Right cardiac atrium (tissue), 5 donors: Measurements from ENCODE around the gene MAN2A2. TPM values are rescaled to one million over a fixed set of nuclear protein-coding genes. Genes with fewer than 3 reads are reported as not detected.
"Not testable (repeated sequence)": the region's sequence is repeated elsewhere in the genome, so short reads cannot be mapped to it uniquely, and the experiment has no call there.

Source experiments
- ATAC-seq, 2 donors: fragments of 200-7000 bp; cut with Tn5 transposase; one replicate each; pipeline versions ENCODE4 v1.8.0 to v1.9.1; 2020; ENCODE audit warnings: moderate library complexity in 2 of 2, mild to moderate bottlenecking in 1 of 2
- DNase-seq, 3 donors: peaks; one replicate each; pipeline ENCODE4 v3.0.0-alpha.2; 2020
- H3K27ac ChIP-seq: one replicate; pipeline ENCODE4 v1.5.1; 2013; ENCODE audit warnings: mild to moderate bottlenecking, low read length, control low read depth, moderate library complexity
- H3K27me3 ChIP-seq: one replicate; pipeline ENCODE4 v1.6.1; 2013; ENCODE audit not compliant: control insufficient read depth, insufficient read depth
- H3K4me1 ChIP-seq: one replicate; pipeline ENCODE4 v1.6.1; 2013; ENCODE audit warnings: low read length; ENCODE audit not compliant: control insufficient read depth, insufficient read depth
- H3K4me3 ChIP-seq: one replicate; pipeline ENCODE4 v1.5.1; 2013; ENCODE audit warnings: low read length, control low read depth
- H3K9me3 ChIP-seq: one replicate; pipeline ENCODE4 v1.6.1; 2013; ENCODE audit warnings: low read length; ENCODE audit not compliant: control insufficient read depth
- WGBS: extraction: QIAGEN DNeasy Blood & Tissue Kit; methylation state at CpG from one replicate; pipeline ENCODE4 v1.1.7; 2013; 5-methylcytosine and 5-hydroxymethylcytosine counted together
- intact Hi-C, 4 donors: fragments of 100-400 bp; cut with DNase I; formaldehyde crosslinking; loops; one replicate each; pipeline versions ENCODE4 v1.11.0 to v1.14.0; 2022 to 2023
- polyA plus RNA-seq: library from polyadenylated mRNA; stranded (reverse); fragments of 200-250 nt; gene quantifications from one replicate; pipeline ENCODE4 v1.2.3, GENCODE V29; 2013
- total RNA-seq, 4 donors: library from RNA; stranded (reverse); fragmentation: NEBNext Ultra II Directional; extraction: Animal tissue kit (Norgen Biotek cat#: 25700); gene quantifications; one replicate each; pipeline ENCODE4 v1.2.1, GENCODE V29; 2021
- donor health status: healthy with polysubstance abuse.
- donor health status: DM: no; HTN: yes; CAD: no.
- donor health status: DM: no; HTN: no; CAD: no.
- donor health status: DM: no; HTN: yes; CAD: no; lungs with severe emphysema.
- donor health status: DM: yes; HTN: yes; CAD: no.

The MAN2A2 gene
- total and polyA plus RNA-seq, 5 donors, result 41.6 to 118 (median 80.3) TPM

DNA sequence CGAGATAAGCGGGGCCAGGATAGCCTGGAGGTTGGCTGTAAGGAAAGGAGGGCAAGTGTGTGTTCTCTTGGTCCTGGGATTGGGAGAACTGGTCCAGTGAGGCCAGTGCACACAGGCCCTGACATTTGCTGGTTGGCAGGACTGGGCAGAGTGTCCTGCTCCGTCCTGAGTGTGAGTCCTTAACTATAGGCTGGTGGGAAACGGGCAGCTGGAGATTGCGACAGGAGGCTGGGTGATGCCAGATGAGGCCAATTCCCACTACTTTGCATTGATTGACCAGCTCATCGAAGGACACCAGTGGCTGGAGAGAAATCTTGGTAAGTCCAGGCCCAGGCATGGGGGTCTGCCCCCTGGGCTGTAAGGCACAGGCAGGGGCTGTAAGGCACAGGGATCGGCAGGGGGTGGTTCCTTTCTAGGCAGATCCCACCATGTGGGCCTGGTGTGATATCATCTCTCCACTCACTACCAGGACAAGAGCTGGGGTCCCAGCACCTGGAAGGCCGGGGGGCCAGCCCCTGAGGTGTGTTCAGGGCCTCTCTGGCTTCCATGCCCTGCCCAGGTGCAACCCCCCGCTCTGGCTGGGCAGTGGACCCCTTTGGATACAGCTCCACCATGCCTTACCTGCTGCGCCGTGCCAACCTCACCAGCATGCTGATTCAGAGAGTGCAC, 3.2 kb downstream of the MAN2A2 start:
- peak in 2 of 3 donors; percentile 57 for DNase-seq
- 99% methylated on average over 11 of the region's 11 CpGs for WGBS
- Histone ChIP-seq H3K27me3 (no peaks in the 10 kb centered on the region), H3K4me1 (peaks cover 13% of the 10 kb centered on the region), H3K4me3 (no peak overlapping the region), H3K27ac (no peak overlapping the region), H3K9me3 (no peaks in the 10 kb centered on the region)
- intact Hi-C loops, result no loop called here
- ATAC-seq, result no peak

DNA sequence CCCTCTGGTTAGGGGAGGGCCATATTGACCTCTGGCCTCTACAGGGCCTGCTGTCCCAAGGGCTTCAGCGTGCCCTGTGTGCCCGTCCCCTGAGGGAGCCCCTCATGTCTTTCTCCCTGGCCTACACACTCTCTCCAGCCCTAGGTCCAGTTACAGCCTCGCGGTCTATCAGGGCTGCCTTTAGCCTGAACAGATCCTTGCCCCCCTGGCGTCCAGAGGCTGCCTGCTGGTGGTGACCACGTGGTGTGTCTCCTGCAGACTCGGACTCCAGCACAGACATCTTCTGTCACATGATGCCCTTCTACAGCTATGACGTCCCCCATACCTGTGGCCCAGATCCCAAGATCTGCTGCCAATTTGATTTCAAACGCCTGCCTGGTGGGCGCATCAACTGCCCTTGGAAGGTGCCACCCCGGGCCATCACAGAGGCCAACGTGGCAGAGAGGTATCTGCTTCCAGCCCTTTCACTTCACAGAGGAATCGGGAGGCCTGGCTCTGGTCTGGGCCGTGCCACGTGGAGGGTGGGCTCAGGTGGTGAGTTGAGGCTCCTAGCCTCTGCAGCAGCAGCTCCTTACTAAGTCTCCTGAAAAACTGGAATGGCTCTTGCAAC, 4.1 kb downstream of the MAN2A2 start:
- Histone ChIP-seq H3K9me3 (no peaks in the 10 kb centered on the region), H3K27me3 (no peaks in the 10 kb centered on the region), H3K4me1 (peaks cover 10% of the 10 kb centered on the region), H3K4me3 (no peak overlapping the region), H3K27ac (peak overlapping the region; percentile 76)
- DNase-seq (peak in 2 of 3 donors; percentile 51 to 59), ATAC-seq (no peak)
- WGBS, result 78% methylated on average over 15 of the region's 15 CpGs
- intact Hi-C loops, result no loop called here

DNA sequence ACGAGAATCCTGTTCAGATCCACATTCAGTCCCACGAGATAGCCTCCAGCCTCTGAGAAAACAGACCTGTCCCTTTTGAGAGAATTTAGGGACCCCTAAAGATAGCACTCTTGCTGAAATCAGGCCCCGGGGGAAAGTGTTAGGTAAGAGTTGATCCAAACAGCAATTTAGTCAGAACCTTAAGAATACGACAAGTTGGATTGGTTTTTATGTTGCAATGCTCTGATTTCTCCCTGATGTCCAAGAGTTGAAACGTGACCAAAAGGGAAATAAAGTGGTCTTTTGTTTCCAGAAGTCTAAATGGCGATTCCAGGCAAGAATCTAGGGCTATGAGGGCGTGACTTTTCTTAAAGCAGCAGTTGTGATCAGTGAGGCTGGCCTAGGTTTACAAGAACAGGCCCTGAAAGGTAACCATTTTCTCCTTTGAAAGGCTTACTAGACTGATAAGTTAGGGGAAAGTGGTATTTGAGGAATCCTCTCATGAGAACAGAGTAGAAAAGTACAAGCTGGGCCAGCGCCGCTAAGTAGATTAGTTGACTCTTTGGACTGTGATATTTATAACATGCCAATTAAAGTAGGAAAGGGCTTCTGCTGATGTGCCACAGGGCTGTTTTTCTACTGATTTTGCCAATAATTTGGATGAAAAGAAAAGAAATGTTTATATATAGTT, 4.9 kb downstream of the MAN2A2 start:
- Histone ChIP-seq H3K4me3 (no peak overlapping the region), H3K4me1 (peaks cover 10% of the 10 kb centered on the region), H3K27ac (peak overlapping the region; percentile 76), H3K9me3 (no peaks in the 10 kb centered on the region), H3K27me3 (no peaks in the 10 kb centered on the region)
- ATAC-seq, result peak; percentile 6 to 24
- DNase-seq, result peak in 2 of 3 donors; percentile 31 to 69
- WGBS, result 38% methylated on average over 9 of the region's 9 CpGs
- intact Hi-C loops, result no loop called here

DNA sequence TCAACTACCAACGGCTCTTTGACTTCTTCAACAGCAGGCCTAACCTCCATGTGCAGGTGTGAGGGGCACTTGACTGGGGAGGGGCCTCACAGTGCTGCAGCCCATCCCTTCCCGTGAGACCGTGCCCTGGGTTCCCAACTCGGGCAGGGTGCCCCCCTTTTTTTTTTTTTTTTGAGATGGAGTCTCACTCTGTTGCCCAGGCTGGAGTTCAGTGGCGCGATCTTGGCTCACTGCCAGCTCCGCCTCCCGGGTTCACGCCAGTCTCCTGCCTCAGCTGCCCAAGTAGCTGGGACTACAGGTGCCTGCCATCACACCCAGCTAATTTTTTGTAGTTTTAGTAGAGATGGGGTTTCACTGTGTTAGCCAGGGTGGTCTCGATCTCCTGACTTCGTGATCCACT, 6.3 kb downstream of the MAN2A2 start:
- H3K9me3 ChIP-seq, H3K27me3 ChIP-seq, H3K27ac ChIP-seq, ATAC-seq, H3K4me1 ChIP-seq, intact Hi-C loops, H3K4me3 ChIP-seq: not testable (repeated sequence)
- 86% methylated on average over 11 of the region's 11 CpGs for WGBS
- DNase-seq, result peak in 1 of 3 donors; percentile 64

DNA sequence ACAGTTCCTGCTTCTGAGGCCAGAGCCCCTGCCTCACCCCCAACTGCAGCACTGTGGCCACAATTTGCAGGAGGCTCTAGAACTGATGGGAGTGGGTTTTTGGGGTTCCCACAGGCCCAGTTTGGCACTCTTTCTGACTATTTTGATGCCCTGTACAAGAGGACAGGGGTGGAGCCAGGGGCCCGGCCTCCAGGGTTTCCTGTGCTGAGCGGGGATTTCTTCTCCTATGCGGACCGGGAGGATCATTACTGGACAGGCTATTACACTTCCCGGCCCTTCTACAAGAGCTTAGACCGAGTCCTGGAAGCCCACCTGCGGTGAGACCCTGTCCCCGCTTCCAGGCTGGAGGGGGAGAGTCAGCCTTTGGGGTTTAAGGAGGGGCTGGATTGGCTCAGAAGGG, 6.9 kb downstream of the MAN2A2 start:
- Histone ChIP-seq H3K9me3 (no peaks in the 10 kb centered on the region), H3K27ac (no peak overlapping the region), H3K4me3 (no peak overlapping the region), H3K27me3 (no peaks in the 10 kb centered on the region), H3K4me1 (peaks cover 8% of the 10 kb centered on the region)
- peak in 1 of 3 donors; percentile 12 for DNase-seq
- intact Hi-C loops, result no loop called here
- 96% methylated on average over 8 of the region's 8 CpGs for WGBS
- no peak for ATAC-seq

DNA sequence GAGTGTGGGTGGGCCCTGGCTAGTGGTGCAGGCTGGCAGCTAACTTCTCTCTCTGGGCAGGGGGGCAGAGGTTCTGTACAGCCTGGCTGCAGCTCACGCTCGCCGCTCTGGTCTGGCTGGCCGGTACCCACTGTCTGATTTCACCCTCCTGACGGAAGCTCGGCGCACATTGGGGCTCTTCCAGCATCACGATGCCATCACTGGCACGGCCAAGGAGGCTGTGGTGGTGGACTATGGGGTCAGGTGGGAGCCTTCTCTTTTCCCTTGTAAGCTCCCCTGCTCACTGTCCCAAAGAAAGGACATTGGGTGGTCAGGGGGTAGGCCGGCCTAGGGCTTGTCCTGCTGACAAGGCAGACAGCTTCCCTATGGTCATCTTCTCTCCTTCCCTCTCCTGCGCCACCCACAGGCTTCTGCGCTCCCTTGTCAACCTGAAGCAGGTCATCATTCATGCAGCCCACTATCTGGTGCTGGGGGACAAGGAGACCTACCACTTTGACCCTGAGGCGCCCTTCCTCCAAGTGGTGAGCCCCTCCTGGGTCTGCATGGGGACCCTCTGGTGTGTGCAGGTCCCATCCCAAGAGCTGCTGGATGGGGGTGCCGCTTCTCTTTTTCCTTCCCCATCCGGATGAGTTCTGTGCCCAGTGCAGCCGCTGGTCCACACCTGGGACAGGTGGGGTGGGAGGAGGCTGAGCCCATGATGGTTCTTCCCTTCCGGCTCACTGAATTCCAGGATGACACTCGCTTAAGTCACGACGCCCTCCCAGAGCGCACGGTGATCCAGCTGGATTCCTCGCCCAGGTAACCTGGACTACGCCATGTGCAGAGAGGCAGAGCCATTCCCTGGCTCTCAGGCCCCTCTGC, 7.6 kb downstream of the MAN2A2 start:
- intact Hi-C loops, result no loop called here
- Histone ChIP-seq H3K4me1 (peaks cover 8% of the 10 kb centered on the region), H3K9me3 (no peaks in the 10 kb centered on the region), H3K4me3 (no peak overlapping the region), H3K27me3 (no peaks in the 10 kb centered on the region), H3K27ac (no peak overlapping the region)
- DNase-seq, result peak in 1 of 3 donors; percentile 36
- no peak for ATAC-seq
- 94% methylated on average over 24 of the region's 24 CpGs for WGBS

DNA sequence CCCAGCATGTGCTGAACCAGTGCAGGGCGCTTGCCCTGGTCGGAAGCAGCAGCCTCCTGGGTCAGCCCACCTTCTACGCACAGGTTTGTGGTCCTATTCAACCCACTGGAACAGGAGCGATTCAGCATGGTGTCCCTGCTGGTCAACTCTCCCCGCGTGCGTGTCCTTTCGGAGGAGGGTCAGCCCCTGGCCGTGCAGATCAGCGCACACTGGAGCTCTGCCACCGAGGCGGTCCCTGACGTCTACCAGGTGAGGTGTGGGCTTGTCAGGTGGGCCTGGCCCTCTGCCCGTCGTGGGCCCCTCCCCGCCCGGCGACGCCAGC, 8.2 kb downstream of the MAN2A2 start:
- H3K27ac ChIP-seq, result no peak overlapping the region
- WGBS, result 92% methylated on average over 19 of the region's 19 CpGs
- H3K9me3 ChIP-seq, result no peaks in the 10 kb centered on the region
- ATAC-seq (no peak), DNase-seq (peak in 1 of 3 donors; percentile 49)
- no peak overlapping the region for H3K4me3 ChIP-seq
- H3K4me1 ChIP-seq, result peaks cover 8% of the 10 kb centered on the region
- H3K27me3 ChIP-seq, result no peaks in the 10 kb centered on the region
- intact Hi-C loops, result no loop called here

DNA sequence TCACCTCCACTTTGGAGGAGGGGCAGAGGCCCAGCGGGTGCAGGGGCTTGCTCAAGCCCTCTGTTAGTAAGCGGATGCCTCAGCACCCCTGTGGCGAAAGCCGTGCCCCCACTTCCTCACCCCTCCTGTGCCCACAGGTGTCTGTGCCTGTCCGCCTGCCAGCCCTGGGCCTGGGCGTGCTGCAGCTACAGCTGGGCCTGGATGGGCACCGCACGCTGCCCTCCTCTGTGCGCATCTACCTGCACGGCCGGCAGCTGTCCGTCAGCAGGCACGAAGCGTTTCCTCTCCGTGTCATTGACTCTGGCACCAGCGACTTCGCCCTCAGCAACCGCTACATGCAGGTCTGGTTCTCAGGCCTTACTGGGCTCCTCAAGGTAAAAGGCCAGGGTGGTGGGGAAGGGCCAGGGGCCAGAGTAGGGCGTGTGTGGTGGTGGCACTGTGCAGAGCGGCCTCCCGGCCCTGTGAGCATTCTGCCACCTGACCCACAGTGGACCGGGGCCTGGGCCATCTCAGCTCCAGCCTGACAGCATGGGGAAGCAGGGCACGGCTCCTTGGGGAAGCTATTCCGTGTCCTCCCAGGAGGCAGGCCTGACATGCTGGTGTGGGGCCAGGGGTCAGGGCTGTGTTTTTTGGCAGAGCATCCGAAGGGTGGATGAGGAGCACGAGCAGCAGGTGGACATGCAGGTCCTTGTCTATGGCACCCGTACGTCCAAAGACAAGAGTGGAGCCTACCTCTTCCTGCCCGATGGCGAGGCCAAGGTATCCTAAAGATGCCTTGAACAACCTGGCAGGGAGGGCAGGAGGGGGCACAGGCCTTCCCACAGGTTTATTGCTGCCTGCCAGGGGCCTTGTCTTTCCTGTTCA, 9.0 kb downstream of the MAN2A2 start:
- Histone ChIP-seq H3K9me3 (no peaks in the 10 kb centered on the region), H3K27ac (no peak overlapping the region), H3K27me3 (no peaks in the 10 kb centered on the region), H3K4me1 (peaks cover 7% of the 10 kb centered on the region), H3K4me3 (no peak overlapping the region)
- no peak for ATAC-seq
- intact Hi-C loops, result no loop called here
- WGBS, result 90% methylated on average over 30 of the region's 30 CpGs
- DNase-seq, result peak in 1 of 3 donors; percentile 51

DNA sequence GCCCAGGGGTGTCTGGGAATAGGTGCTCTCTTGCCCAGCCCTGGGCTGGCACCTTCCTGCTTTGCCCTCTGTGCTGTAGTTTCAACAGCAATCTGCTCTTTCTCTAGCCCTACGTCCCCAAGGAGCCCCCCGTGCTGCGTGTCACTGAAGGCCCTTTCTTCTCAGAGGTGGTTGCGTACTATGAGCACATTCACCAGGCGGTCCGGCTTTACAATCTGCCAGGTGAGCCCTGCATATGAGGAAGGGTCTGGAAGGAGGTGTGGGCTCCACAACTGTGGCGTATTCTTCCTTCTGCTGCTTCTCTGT, 9.6 kb downstream of the MAN2A2 start:
- 95% methylated on average over 7 of the region's 7 CpGs for WGBS
- Histone ChIP-seq H3K4me3 (no peak overlapping the region), H3K9me3 (no peaks in the 10 kb centered on the region), H3K4me1 (peaks cover 5% of the 10 kb centered on the region), H3K27me3 (no peaks in the 10 kb centered on the region), H3K27ac (no peak overlapping the region)
- ATAC-seq (no peak), DNase-seq (no peak)
- intact Hi-C loops, result no loop called here

DNA sequence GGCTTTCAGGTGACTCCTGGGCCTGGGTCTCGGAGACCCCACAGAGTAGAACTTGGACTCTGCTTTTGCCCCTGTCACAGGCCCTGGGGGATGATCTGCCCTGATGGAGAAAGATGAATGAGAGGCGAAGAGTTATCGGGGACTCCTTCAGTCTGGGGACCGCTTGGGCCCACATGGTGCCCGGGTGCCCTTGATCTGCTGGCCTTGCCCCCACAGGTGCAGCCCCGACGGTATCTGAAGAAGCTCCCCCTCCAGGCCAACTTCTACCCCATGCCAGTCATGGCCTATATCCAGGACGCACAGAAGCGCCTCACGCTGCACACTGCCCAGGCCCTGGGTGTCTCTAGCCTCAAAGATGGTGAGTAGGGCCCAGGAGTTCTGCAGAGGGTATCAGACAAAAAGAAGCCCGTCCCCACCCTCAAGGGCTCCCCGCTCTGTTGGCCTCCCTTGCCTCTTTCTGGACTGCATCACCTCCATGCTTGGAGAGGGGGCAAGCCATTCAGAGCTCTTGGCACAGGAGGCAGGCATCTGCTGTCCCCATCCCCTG, 10.4 kb downstream of the MAN2A2 start:
- peak in 1 of 3 donors; percentile 35 for DNase-seq
- 95% methylated on average over 12 of the region's 12 CpGs for WGBS
- H3K4me1 ChIP-seq, result peaks cover 5% of the 10 kb centered on the region
- no peaks in the 10 kb centered on the region for H3K27me3 ChIP-seq
- no peak for ATAC-seq
- no peak overlapping the region for H3K4me3 ChIP-seq
- intact Hi-C loops, result no loop called here
- no peak overlapping the region for H3K27ac ChIP-seq
- no peaks in the 10 kb centered on the region for H3K9me3 ChIP-seq
